ENCODE data around the gene GPC6.

Gene GPC6

DNA sequence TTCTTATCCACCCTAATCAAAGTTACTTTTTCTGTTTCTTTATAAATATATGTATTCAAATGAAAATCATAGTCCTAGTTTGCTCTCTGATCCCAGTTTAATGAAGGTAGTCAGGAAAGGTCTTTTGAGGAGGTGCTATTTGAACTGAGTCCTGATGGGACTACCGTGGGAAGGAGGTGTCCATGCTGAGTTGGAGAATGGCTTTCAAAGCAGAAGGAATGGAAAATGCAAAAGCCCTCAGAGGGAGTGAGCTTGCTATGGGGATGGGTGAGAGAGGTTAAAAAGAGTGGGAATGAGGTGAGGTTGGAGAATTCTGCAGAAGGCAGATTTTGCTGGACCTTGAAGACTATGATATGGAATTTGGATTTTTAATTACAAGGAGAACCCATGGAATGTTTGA, 193.6 kb downstream of the GPC6 start:
- Histone ChIP-seq H2AFZ (ENCODE audit: low read length) (no peak overlapping the region), H3F3A (ENCODE audit: low read depth) (no peaks in the 10 kb centered on the region), H3K4me2 (ENCODE audit: low read depth, low read length, poor library complexity, severe bottlenecking) (no peak overlapping the region), H3K9me3 (ENCODE audit: insufficient read depth, low read depth, low read length) (no peaks in the 10 kb centered on the region), H3K79me2 (ENCODE audit: insufficient read depth, low read length) (no peaks in the 10 kb centered on the region), H3K9me2 (replicated peaks; ENCODE audit: low read depth, low read length) (no peaks in the 10 kb centered on the region), H3K27me3 (ENCODE audit: insufficient read depth, low read length, poor library complexity, severe bottlenecking) (no peaks in the 10 kb centered on the region), H3K4me1 (ENCODE audit: insufficient read depth, low read length, poor library complexity, severe bottlenecking) (no peaks in the 10 kb centered on the region), H3K4me3 (ENCODE audit: low read length, poor library complexity, severe bottlenecking) (no peak overlapping the region), H3K9ac (ENCODE audit: low read depth, low read length, poor library complexity, severe bottlenecking) (no peak overlapping the region), H3K36me3 (ENCODE audit: insufficient read depth, low read length) (no peaks in the 10 kb centered on the region), H4K20me1 (ENCODE audit: insufficient read depth, low read length, poor library complexity, severe bottlenecking) (no peaks in the 10 kb centered on the region)
- TF ChIP-seq CTCF (conservative IDR thresholded peaks at IDR 0.05; ENCODE audit: low read length) (no peak), EZH2phosphoT487 (IDR thresholded peaks at IDR 0.05; ENCODE audit: borderline replicate concordance) (no peak)

GRCh38 chr13:93420887-93421286, 194.3 kb downstream of the GPC6 start:
- no peaks in the 10 kb centered on the region for H3K4me1 ChIP-seq (ENCODE audit: insufficient read depth, low read length, poor library complexity, severe bottlenecking)
- no peak overlapping the region for H3K4me3 ChIP-seq (ENCODE audit: low read length, poor library complexity, severe bottlenecking)
- H4K20me1 ChIP-seq (ENCODE audit: insufficient read depth, low read length, poor library complexity, severe bottlenecking) = no peaks in the 10 kb centered on the region
- no peak overlapping the region for H2AFZ ChIP-seq (ENCODE audit: low read length)
- H3K79me2 ChIP-seq (ENCODE audit: insufficient read depth, low read length) = no peaks in the 10 kb centered on the region
- no peak for TF ChIP-seq EZH2phosphoT487 (IDR thresholded peaks at IDR 0.05; ENCODE audit: borderline replicate concordance)
- no peak for TF ChIP-seq CTCF (conservative IDR thresholded peaks at IDR 0.05; ENCODE audit: low read length)
- H3K36me3 ChIP-seq (ENCODE audit: insufficient read depth, low read length) = no peaks in the 10 kb centered on the region
- no peaks in the 10 kb centered on the region for H3K9me2 ChIP-seq (replicated peaks; ENCODE audit: low read depth, low read length)
- no peak overlapping the region for H3K9ac ChIP-seq (ENCODE audit: low read depth, low read length, poor library complexity, severe bottlenecking)
- H3K4me2 ChIP-seq (ENCODE audit: low read depth, low read length, poor library complexity, severe bottlenecking) = no peak overlapping the region
- no peaks in the 10 kb centered on the region for H3F3A ChIP-seq (ENCODE audit: low read depth)
- H3K27me3 ChIP-seq (ENCODE audit: insufficient read depth, low read length, poor library complexity, severe bottlenecking) = no peaks in the 10 kb centered on the region
- no peaks in the 10 kb centered on the region for H3K9me3 ChIP-seq (ENCODE audit: insufficient read depth, low read depth, low read length)

DNA sequence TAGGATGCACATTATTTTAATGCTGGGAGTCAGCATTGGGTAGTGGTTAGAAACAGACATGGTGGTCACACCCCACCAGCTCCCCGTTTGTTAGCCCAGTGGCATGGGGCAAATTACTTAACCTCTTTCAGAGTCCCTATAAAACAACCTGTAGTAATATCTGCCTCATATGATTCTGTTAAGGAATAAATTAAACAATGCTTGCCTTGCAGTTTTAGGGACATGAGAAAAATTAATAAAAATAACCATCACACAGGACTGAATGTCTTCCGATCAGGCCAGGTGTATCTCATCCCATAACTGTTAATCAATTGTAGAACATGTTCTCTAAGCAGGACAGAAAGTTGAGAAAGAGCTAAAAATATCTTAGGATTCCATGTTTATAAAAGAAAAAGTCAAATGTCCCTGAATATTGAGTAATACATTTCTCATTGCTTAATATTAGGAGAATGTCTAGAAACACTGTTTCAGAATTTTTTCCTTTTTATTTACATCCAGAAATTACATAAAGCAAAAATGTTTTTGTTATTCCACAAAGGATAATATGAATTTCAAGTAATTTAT, 196.5 kb downstream of the GPC6 start:
- no peaks in the 10 kb centered on the region for H3K4me1 ChIP-seq (ENCODE audit: insufficient read depth, low read length, poor library complexity, severe bottlenecking)
- H3F3A ChIP-seq (ENCODE audit: low read depth) = no peaks in the 10 kb centered on the region
- H3K4me2 ChIP-seq (ENCODE audit: low read depth, low read length, poor library complexity, severe bottlenecking) = no peak overlapping the region
- no peaks in the 10 kb centered on the region for H3K9me2 ChIP-seq (replicated peaks; ENCODE audit: low read depth, low read length)
- H3K9me3 ChIP-seq (ENCODE audit: insufficient read depth, low read depth, low read length) = no peaks in the 10 kb centered on the region
- no peaks in the 10 kb centered on the region for H3K27me3 ChIP-seq (ENCODE audit: insufficient read depth, low read length, poor library complexity, severe bottlenecking)
- no peaks in the 10 kb centered on the region for H3K79me2 ChIP-seq (ENCODE audit: insufficient read depth, low read length)
- TF ChIP-seq EZH2phosphoT487 (IDR thresholded peaks at IDR 0.05; ENCODE audit: borderline replicate concordance) (no peak), CTCF (conservative IDR thresholded peaks at IDR 0.05; ENCODE audit: low read length) (no peak)
- no peak overlapping the region for H3K4me3 ChIP-seq (ENCODE audit: low read length, poor library complexity, severe bottlenecking)
- no peaks in the 10 kb centered on the region for H3K36me3 ChIP-seq (ENCODE audit: insufficient read depth, low read length)
- H4K20me1 ChIP-seq (ENCODE audit: insufficient read depth, low read length, poor library complexity, severe bottlenecking) = no peaks in the 10 kb centered on the region
- H3K9ac ChIP-seq (ENCODE audit: low read depth, low read length, poor library complexity, severe bottlenecking) = no peak overlapping the region
- no peak overlapping the region for H2AFZ ChIP-seq (ENCODE audit: low read length)
